Activated CD4-positive, alpha-beta T cell treated with anti-CD3 and anti-CD28 coated beads for 36 hours (primary cell): ENCODE measurements around the gene IGSF21. TPM values are rescaled to one million over a fixed set of nuclear protein-coding genes. Genes with fewer than 3 reads are reported as not detected.
"Not testable (repeated sequence)": the region's sequence is repeated elsewhere in the genome, so short reads cannot be mapped to it uniquely, and the experiment has no call there.

Experiments
- ATAC-seq: fragments of 200-7000 bp; cut with Tn5 transposase; one replicate; pipeline ENCODE4 v1.10.0; 2021; ENCODE audit warnings: mild to moderate bottlenecking, moderate library complexity
- CTCF ChIA-PET: fragments of 350-600 bp; sonication (Branson Sonifier 250); formaldehyde crosslinking; loops from one replicate; lab custom pipeline; 2021; ENCODE audit warnings: antibody characterized with exemption; lab: Charles Lee
- POLR2A ChIA-PET: fragments of 350-600 bp; sonication (Branson Sonifier 250); formaldehyde crosslinking; loops from one replicate; lab custom pipeline; 2021; ENCODE audit warnings: antibody characterized with exemption, inconsistent platforms; lab: Charles Lee
- DNase-seq: peaks from one replicate; pipeline ENCODE4 v3.0.0-alpha.2; 2020
- H3K27ac Mint-ChIP-seq: one replicate; pipeline ENCODE4 v1.8.0; 2021; ENCODE audit warnings: mixed read lengths
- H3K27me3 Mint-ChIP-seq: one replicate; pipeline ENCODE4 v1.8.0; 2021; ENCODE audit warnings: mixed read lengths
- H3K36me3 Mint-ChIP-seq: one replicate; pipeline ENCODE4 v1.8.0; 2021; ENCODE audit warnings: low read depth, mixed read lengths
- H3K4me1 Mint-ChIP-seq: one replicate; pipeline ENCODE4 v1.8.0; 2021; ENCODE audit warnings: mixed read lengths
- H3K4me3 Mint-ChIP-seq: one replicate; pipeline ENCODE4 v1.8.0; 2021; ENCODE audit warnings: mild to moderate bottlenecking, moderate library complexity, mixed read lengths
- H3K9me3 Mint-ChIP-seq: one replicate; pipeline ENCODE4 v1.8.0; 2021; ENCODE audit warnings: low read depth, mixed read lengths
- intact Hi-C, 2 experiments: fragments of 100-400 bp; cut with DNase I in 1 of 2; cut with micrococcal nuclease in 1 of 2; formaldehyde crosslinking; loops; one replicate each; pipeline versions ENCODE4 v1.14.2 to v1.15.1; 2022 to 2024; cut with DNase I, micrococcal nuclease
- total RNA-seq, 2 experiments: library from RNA; stranded (reverse); gene quantifications; one replicate each; pipeline ENCODE4 v1.2.3, GENCODE V29; 2021

The IGSF21 gene
- total RNA-seq, 2 experiments from 2014 or later = not detected

DNA sequence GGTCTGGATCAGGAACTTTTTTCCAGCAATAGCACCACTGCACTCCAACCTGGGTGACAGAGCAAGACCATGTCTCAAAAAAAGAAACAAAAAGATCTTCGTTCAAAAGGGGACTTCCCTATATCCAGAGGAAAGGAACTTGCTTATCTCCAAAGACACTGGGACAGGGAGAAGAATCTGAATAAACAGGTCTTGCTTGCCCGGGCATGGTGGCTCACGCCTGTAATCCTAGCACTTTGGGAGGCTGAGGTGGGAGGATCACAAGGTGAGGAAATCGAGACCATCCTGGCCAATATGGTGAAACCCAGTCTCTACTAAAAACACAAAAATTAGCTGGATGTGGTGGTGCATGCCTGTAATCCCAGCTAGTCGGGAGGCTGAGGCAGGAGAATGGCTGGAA lies 308.5 kb downstream of the IGSF21 start:
- POLR2A ChIA-PET, H3K27ac Mint-ChIP-seq, DNase-seq, H3K36me3 Mint-ChIP-seq, H3K9me3 Mint-ChIP-seq, ATAC-seq, intact Hi-C loops, H3K4me3 Mint-ChIP-seq, CTCF ChIA-PET, H3K4me1 Mint-ChIP-seq: not testable (repeated sequence)
- peaks cover 13% of the 10 kb centered on the region for H3K27me3 Mint-ChIP-seq

DNA sequence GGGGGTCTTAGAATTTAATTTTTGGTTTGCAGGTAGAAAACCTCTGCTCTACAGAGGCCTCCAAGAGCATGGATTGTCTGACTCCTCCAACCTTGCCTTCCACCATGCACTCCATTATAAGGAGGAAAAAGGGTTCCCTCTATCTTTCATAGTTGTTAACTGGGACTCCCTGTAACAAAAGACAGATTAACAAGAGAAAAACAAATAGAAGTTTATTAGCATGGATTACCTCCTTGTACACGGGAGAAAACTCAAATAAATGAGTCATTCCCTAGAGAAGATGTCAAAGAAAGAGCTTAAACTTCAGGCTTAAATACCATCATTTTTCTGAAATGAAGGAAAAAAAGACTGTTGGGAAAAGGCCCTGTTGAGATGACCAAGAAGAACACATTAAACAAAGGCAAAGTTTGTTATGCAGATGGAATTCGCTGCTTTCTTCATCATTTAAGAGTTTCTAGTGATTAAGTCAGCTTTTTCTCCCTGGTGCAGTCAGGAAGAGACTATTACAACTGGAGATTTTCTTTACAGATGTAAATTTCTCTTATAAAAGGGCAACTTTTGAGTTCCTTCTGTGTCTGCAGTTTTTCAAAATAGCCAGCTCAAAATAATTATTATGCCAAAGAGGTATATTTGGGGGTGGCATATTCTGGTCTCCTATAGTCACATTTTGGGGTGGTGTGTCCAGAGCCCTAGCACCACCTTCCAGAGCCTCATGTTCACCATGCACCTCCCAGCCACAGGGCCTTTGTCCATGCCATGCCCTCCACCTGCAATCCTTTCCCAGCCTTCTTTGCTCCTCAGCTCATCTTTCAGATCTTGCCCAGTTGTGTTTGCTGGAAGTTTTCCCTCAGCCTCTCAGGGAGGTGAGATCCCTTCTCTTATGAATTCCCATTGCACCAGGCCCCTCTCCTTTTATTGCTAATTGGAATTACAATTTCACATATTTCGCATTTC lies 310.0 kb downstream of the IGSF21 start:
- Mint-ChIP-seq H3K9me3 (no peaks in the 10 kb centered on the region), H3K36me3 (no peaks in the 10 kb centered on the region), H3K4me1 (no peaks in the 10 kb centered on the region), H3K4me3 (no peak overlapping the region), H3K27me3 (peaks cover 20% of the 10 kb centered on the region), H3K27ac (no peak overlapping the region)
- ATAC-seq (no peak), DNase-seq (no peak)
- POLR2A ChIA-PET = no interaction called here
- intact Hi-C loops = no loop called here
- CTCF ChIA-PET = no interaction called here

DNA sequence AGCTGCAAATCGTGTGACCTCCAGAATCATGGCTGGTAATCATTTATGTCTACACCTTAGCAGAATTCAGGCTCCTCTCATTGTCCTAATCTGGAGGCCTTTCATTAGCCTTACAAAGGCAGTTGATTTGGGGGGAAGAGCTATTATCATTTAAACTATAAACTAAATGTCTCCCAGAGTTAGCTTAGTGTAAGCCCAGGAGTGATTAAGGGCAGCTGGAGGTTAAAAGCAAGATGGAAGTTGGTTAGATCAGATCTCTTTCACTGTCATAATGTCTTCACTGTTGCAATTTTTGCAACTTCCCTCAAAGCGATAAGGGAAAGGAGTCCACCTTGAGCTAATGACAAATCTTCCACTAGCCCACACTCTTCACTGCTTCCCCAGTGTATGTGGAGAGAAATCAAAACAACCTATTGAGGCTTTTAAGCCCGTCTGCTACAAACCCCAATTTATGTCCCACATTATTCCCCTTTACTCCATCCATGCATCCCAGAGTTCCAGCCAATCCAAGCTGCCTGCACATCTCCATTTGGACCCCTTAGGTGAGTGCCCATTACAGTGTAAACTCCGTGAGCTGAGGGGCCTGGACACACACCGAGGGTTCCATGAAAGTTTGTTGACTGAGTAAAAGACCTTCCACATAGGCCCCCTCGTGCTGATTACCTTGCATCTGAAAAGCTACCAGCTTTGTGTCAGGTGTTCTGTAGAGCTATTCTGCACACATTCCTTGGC lies 311.7 kb downstream of the IGSF21 start:
- ChIA-PET POLR2A (no interaction called here), CTCF (interaction anchor here (0.6 kb wide), 1 partner anchor 178 kb away, joined by 3 read pairs; no protein-coding TSS in a partner anchor)
- H3K9me3 Mint-ChIP-seq = no peaks in the 10 kb centered on the region
- H3K27ac Mint-ChIP-seq = no peak overlapping the region
- no peak for ATAC-seq
- no peak overlapping the region for H3K4me3 Mint-ChIP-seq
- H3K4me1 Mint-ChIP-seq = no peaks in the 10 kb centered on the region
- no peaks in the 10 kb centered on the region for H3K36me3 Mint-ChIP-seq
- no peak for DNase-seq
- intact Hi-C loops = no loop called here
- peaks cover 17% of the 10 kb centered on the region for H3K27me3 Mint-ChIP-seq

DNA sequence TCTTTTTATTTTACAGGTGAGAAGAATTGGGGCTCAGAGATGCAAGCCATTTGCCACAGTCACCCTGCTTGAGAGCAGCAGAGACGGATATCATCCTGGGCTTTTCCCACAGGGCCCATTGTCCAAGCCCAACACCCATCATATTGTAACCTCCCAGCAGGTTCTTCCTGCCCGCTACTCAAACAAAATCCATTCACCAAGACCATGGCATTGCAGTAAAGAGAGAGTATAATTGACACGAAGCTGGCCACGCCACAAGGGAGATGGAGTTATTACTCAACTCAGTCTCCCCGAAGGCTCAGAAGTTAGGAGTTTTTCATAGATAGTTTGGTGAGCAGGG lies 312.2 kb downstream of the IGSF21 start:
- Mint-ChIP-seq H3K27ac (no peak overlapping the region), H3K27me3 (peaks cover 15% of the 10 kb centered on the region), H3K9me3 (no peaks in the 10 kb centered on the region), H3K4me3 (no peak overlapping the region), H3K4me1 (no peaks in the 10 kb centered on the region), H3K36me3 (no peaks in the 10 kb centered on the region)
- DNase-seq (no peak), ATAC-seq (no peak)
- ChIA-PET POLR2A (no interaction called here), CTCF (interaction anchor here (0.6 kb wide), 1 partner anchor 178 kb away, joined by 3 read pairs; no protein-coding TSS in a partner anchor)
- intact Hi-C loops = no loop called here

DNA sequence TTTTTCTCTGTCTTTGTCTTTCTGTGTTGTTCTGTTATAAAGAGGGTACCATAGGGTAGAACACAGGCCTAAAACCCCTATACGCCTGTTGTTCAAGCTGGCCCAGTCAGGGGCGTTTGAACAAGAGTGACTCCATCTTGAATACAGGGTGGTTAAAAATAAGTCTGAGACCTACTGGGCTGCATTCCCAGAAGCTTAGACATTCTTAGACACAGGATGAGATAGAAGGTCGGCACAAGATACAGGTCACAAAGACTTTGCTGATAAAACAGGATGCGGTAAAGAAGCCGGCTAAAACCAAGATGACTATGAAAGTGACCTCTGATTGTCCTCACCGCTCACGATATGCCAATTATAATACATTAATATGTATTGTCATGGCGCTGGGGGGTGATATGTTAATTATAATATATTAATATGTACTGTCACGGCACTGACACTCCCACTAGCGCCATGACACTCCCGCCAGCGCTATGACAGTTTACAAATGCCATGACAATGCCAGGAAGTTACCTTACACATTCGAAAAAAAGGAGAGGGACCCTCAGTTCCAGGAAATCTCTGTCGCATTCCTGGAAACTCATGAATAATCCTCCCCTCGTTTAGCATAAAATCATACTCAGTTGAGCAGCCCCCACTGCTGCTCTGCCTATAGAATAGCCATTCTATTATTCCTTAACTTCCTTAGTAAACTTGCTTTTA lies 314.6 kb downstream of the IGSF21 start:
- H3K27me3 Mint-ChIP-seq = peaks cover 13% of the 10 kb centered on the region
- intact Hi-C loops = no loop called here
- DNase-seq (no peak), ATAC-seq (no peak)
- no peaks in the 10 kb centered on the region for H3K36me3 Mint-ChIP-seq
- ChIA-PET POLR2A (no interaction called here), CTCF (interaction anchor here (0.7 kb wide), 1 partner anchor 18 kb away, joined by 4 read pairs; no protein-coding TSS in a partner anchor)
- H3K9me3 Mint-ChIP-seq = peaks cover 7% of the 10 kb centered on the region
- H3K27ac Mint-ChIP-seq = no peak overlapping the region
- H3K4me3 Mint-ChIP-seq = no peak overlapping the region
- H3K4me1 Mint-ChIP-seq = no peaks in the 10 kb centered on the region

DNA sequence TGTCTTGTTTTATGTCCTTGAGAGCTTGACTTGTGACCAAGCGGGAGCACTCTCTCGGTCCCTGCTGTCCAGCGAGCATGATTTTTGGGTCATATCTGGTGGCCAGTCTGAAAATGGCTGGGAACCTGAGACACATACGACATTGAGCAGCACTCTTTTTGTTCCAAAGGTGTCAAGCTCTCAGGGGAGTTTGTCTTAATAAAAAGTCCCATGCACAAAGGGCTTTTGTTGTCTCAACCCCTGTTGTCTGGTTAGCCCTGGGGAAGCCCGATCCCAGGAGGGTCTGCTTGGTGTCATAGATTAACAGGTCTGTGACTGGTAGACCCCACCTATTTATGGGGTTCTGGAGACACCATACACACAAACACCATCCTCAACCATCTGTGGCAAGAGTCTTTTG lies 315.4 kb downstream of the IGSF21 start:
- no peaks in the 10 kb centered on the region for H3K4me1 Mint-ChIP-seq
- peaks cover 12% of the 10 kb centered on the region for H3K27me3 Mint-ChIP-seq
- CTCF ChIA-PET = no interaction called here
- H3K27ac Mint-ChIP-seq = no peak overlapping the region
- intact Hi-C loops = no loop called here
- POLR2A ChIA-PET = no interaction called here
- DNase-seq (no peak), ATAC-seq (no peak)
- H3K4me3 Mint-ChIP-seq = no peak overlapping the region
- H3K9me3 Mint-ChIP-seq = peaks cover 8% of the 10 kb centered on the region
- no peaks in the 10 kb centered on the region for H3K36me3 Mint-ChIP-seq

DNA sequence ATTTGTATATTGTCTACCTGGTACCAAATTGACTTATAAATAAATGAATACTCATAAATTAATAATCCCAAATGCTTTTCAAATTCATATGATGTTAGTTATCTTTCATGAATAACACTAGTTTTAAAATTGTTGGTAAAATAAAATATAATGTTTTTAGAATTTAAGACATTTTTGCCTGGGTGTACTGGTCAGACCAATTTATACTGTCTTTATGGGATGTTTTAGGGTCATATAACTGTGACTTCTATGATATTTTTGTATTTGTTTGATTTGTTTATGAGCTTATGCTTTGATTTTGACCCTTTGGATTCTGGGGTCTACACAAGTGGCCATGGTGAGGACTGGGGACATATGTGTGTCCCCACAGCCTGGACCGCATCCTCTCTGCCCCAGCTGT lies 319.0 kb downstream of the IGSF21 start:
- peaks cover 16% of the 10 kb centered on the region for H3K27me3 Mint-ChIP-seq
- no peaks in the 10 kb centered on the region for H3K36me3 Mint-ChIP-seq
- intact Hi-C loops = no loop called here
- ChIA-PET CTCF (interaction anchor here (0.8 kb wide), 1 partner anchor 79 kb away, joined by 3 read pairs; no protein-coding TSS in a partner anchor), POLR2A (no interaction called here)
- ATAC-seq = no peak
- H3K27ac Mint-ChIP-seq = no peak overlapping the region
- DNase-seq = no peak
- peaks cover 8% of the 10 kb centered on the region for H3K9me3 Mint-ChIP-seq
- no peaks in the 10 kb centered on the region for H3K4me1 Mint-ChIP-seq
- no peak overlapping the region for H3K4me3 Mint-ChIP-seq
